ENCODE data around the gene NEK9.
A peak's percentile ranks its signal among the peaks of the same experiment; 100 is the strongest.
"Not testable (repeated sequence)": the region's sequence is repeated elsewhere in the genome, so short reads cannot be mapped to it uniquely, and the experiment has no call there.

NEK9 gene

GRCh38 chr14:75098682-75099081 is 28.2 kb downstream of the NEK9 start:
- ATAC-seq = no peak

- ATAC-seq = no peak
Observed at GRCh38 chr14:75098212-75098611, 28.6 kb downstream of the NEK9 start.

- no peak for ATAC-seq
Observed at GRCh38 chr14:75096959-75097358, 29.9 kb downstream of the NEK9 start.

DNA sequence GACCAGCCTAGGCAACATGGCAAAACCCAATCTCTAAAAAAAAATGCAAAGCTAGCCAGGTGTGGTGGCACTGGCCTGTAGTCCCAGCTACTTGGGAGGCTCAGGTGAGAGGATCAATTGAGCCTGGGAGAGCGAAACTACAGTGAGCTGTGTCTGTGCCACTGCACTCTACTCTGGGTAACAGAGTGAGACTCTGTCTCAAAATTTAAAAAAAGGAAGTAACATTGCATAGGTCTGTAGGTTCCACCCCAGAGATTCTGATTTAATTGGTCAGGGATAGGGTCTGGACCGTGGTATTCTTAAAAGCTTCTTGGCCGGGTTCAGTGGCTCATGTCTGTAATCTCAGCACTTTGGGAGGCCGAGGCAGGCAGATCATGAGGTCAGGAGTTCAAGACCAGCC is 31.2 kb downstream of the NEK9 start:
- ATAC-seq = no peak

GRCh38 chr14:75094896-75095295 is 32.0 kb downstream of the NEK9 start:
- no peak for ATAC-seq

- no peak for ATAC-seq
Observed at GRCh38 chr14:75092698-75093097, 34.1 kb downstream of the NEK9 start.

DNA sequence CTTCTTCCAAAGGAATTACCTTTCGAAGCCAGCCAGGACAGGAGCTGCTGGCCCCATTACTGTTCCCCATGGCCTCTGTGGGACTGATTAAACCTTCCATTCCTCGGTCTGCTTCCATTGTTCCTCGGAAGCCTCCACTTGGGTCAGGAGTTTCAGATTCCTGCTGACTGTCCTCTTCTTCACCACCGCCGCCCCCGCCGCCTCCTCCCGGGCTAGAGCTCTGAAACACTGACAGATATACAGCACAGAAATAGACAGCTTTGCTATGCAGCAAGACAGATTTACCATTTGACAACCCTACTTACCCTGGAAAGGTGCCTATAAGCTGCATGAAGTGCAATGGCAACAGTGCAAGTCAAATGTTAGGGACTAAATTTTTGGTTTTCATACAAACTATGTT is 35.6 kb downstream of the NEK9 start:
- ATAC-seq = no peak

DNA sequence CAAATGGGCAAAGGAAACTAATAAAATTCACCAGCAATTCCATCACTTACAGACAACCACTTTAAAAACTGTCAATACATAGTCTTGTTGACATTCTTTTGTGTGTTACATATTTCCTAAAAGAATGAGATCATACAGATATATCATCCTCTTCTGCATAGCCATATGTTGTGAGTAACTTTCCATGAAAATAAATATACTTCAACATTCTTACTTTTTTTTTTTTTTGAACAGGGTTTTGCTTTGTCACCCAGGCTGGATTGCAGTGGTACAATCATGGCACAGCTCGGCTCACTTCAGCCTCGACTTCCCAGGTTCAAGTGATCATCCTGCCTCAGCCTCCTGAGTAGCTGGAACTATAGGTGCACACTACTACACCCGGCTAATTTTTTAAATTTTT is 36.5 kb downstream of the NEK9 start:
- no peak for ATAC-seq

GRCh38 chr14:75088566-75089373 is 38.1 kb downstream of the NEK9 start:
- ATAC-seq = peak; percentile 44 to 60

DNA sequence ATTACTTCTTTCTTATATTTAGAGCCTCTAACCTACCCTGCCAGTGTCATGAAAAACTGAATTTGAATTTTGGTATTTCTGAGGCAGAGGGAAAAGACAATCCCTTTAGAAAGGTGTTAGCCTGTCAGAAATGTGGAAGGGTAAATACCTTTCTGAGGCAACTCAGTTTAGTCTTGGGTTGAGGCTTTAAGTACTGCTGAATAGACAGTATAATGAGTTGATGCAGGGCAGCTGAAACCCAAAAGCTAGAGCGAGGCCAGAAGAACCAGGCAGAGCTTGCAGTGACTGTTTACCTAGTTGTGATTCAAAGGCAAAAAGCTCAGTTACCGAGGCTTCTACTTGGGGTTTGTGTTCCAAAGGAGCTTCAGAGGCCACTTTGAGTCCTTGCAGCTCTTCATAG is 38.7 kb downstream of the NEK9 start:
- ATAC-seq = no peak

DNA sequence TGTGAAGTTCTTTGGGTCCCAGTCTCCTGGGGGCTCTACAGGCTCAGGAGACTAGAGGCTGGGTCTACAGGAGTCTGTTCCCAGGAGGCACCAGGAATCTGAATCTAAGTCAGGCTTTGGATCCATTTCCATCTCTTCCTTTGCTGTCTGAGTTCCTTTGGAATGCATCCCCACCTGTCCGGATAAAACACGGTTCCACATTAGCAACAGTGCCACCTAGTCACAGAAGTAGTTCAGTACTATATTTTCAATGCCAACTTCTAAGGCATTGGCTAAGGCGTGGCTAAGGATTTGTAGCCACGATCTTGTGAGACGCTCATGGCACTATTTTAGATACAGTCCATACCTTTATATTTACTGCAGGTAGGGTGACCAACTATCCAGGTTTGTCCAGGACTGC is 42.3 kb downstream of the NEK9 start:
- ATAC-seq = no peak

DNA sequence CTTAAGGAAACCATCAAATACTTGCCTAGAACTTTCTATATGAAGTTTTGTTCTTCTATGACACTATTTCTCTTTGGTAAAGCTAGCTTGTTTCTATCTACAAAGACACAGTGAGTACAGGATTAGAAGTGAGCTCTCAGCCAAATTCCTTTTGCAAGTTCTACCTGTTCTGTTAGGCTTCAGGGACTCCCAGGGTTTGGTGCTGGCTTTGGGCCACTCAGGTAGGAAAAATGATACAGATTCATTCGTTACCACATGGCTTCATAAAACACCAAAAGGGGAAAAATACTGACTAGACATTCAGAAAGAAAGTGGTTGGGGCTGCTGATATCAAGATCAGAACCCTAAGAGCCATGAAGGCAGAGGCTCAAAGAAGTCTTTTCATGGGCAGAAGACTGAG is 43.6 kb downstream of the NEK9 start:
- ATAC-seq = no peak

- no peak for ATAC-seq
Observed at GRCh38 chr14:75081660-75082229, 45.1 kb downstream of the NEK9 start.

DNA sequence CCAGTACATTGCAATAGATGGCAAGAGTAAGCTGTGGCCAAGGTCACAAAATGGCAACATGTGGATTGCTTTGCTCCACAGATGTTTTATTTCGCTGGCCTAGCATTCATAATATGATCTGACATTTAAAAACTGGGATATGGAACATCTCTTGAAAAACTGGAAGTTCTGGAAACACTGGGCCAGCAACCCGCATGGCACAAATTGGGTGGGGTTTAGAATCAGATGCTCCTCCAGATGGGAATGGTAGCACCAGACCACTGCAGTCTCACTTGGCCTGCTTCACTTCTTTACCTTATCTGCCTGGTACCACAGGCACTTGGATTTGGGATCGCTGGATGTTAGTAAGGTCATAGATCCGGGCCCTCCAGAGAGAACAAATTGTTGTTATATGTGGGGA is 47.3 kb downstream of the NEK9 start:
- ATAC-seq = no peak

GRCh38 chr14:75077794-75078193 is 49.1 kb downstream of the NEK9 start:
- no peak for ATAC-seq

GRCh38 chr14:75070383-75070782 is 56.5 kb downstream of the NEK9 start:
- no peak for ATAC-seq

- no peak for ATAC-seq
Observed at GRCh38 chr14:75069811-75070145, 57.1 kb downstream of the NEK9 start.

DNA sequence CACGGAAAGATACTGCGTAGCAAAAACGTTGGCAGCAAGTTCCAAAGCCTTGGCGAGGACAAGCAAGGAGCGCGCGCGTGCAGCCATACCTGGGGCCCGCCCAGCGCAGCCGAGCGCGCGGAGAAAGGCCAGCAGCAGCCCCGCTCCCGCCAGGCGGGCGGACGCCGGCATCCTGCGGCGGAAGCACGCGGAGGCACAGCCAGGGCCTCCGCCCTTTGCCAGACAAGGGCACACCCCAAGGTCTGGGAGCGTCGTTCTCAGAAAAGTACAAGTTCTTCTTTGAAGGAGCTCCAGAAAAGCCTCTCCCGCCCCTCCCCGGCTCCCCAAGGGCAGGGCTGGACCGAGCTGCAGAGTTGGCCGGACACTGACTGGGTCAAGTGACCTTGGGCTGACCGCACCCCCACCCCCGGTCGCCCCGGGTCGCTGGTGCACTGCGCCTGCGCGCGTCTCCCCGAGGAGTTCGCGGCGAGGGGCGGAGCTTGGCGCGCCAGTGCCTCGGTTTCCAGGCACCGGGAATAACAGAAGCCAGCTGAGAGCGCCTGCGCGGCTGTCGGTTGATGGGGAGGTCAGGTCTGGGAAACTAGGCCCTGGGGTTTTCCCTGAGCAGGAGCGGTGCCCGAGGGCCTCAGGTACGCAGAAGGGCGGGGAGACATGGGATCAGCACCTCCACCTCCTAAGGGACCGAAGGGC is 57.6 kb downstream of the NEK9 start, which contains the start of gene ZC2HC1C:
TSS of gene ZC2HC1C (plus strand) at position 521 of the 690 bp plus-strand sequence. CDS start 933 bp downstream, outside the sequence.
- ATAC-seq = peak; percentile 82 to 85

DNA sequence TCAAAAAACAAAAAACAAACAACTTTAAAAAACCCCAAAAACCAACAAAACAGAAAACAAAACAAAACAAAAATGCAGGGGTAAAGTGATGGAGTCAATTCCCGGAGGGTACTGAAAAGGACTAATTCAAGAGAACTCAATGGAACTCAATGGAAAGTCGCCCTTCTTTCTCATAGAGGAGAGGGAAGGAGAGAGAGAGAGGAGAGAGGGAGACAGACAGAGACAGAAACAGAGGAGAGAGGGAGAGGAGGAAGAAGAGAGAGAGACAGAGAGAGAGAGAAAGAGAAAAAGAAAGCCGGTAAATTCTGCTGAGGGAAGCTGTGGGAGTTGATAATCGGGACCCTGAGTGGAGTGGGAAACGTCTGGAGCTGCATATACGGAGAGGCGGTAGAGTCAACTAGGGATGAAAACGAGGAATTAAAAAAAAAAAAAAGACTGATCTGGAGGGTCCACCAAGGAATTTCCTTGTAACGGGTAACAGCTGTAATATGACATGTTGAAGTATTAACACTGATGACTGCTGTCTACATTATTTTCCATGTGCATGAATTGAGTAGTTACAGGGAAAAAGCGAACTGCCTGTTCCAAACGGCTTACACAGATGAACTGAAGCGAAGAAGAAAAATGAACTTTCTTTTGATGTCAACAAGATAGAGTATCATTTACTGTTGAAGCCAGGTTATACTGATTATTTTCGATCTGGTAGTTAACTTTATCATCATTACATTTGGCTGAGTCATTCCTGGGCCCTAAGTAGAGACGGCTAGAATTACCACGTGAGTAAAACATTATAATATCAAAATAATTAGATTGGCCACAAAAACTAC is 58.3 kb downstream of the NEK9 start:
- peak; percentile 49 to 56 for ATAC-seq

- ATAC-seq = not testable (repeated sequence)
Observed at GRCh38 chr14:75067765-75068164, 59.1 kb downstream of the NEK9 start.

GRCh38 chr14:75067212-75067611 is 59.6 kb downstream of the NEK9 start:
- ATAC-seq = no peak

DNA sequence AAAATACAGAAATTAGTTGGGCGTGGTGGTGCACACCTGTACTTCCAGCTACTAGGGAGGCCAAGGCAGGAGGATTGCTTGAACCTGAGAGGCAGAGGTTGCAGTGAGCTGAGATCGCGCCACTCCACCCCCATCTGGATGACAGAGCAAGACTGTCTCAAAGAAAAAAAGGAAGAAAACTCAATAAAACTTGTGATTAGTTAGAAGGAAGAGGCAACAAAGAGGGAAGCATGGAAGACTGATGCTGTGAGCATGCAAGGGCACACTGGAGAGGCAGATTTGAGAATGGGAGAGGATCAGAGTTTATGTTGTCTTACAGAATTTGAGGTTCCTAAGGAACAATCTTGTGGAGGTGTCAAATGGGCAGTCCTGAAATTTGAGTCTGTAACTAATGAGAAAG is 60.2 kb downstream of the NEK9 start:
- no peak for ATAC-seq

DNA sequence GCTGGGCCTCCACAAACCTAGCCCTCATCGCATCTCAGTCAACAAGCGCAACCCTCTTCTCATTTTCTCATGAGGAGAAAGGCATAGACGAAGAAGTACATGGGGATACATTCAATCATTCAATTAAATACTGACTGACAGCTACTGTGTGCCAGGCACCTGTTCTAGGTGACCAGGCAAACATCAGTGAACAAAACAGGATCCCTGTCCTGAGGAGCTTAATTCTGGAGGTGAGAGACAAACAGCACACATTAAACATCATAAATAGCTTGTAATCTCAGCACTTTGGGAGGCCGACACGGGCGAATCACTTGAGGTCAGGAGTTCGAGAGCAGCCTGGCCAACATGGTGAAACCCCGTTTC is 62.7 kb downstream of the NEK9 start:
- peak; percentile 5 to 8 for ATAC-seq
